CD4-positive, CD25-positive, alpha-beta regulatory T cell (primary cell): ENCODE measurements around the gene TALDO1. TPM values are rescaled to one million over a fixed set of nuclear protein-coding genes. Genes with fewer than 3 reads are reported as not detected.

Experiments
- ATAC-seq, 2 donors: fragments of 150-1000 bp; cut with Tn5 transposase; one replicate each; pipeline ENCODE4 v1.10.0; 2021; ENCODE audit warnings: low read depth in 2 of 2, moderate number of reproducible peaks in 2 of 2, moderate library complexity in 1 of 2
- DNase-seq, 3 donors: peaks; one replicate each; pipeline versions ENCODE4 v3.0.0 to v3.0.0-alpha.2; 2012 to 2022; ENCODE audit warnings: mixed read lengths in 1 of 3
- H3K27ac ChIP-seq: one replicate; pipeline ENCODE4 v1.7.0; 2013; ENCODE audit warnings: mild to moderate bottlenecking, low read length; ENCODE audit not compliant: insufficient read depth, poor library complexity, severe bottlenecking
- H3K27me3 ChIP-seq: one replicate; pipeline ENCODE4 v1.7.0; 2013; ENCODE audit warnings: low read length; ENCODE audit not compliant: control insufficient read depth, insufficient read depth
- H3K36me3 ChIP-seq: one replicate; pipeline ENCODE4 v1.7.0; 2013; ENCODE audit warnings: mild to moderate bottlenecking, low read length, moderate library complexity; ENCODE audit not compliant: control insufficient read depth, insufficient read depth
- H3K4me1 ChIP-seq: 2 replicates; pipeline ENCODE4 v1.7.0; 2013; ENCODE audit warnings: mild to moderate bottlenecking, low read length; ENCODE audit not compliant: insufficient read depth, control insufficient read depth, poor library complexity, severe bottlenecking
- H3K4me3 ChIP-seq: one replicate; pipeline ENCODE4 v1.7.0; 2013; ENCODE audit warnings: low read depth, mild to moderate bottlenecking, low read length, moderate library complexity
- H3K9me3 ChIP-seq, 2 experiments: 1 replicate in 1 of 2; 2 replicates in 1 of 2; pipeline ENCODE4 v1.7.0; 2013; ENCODE audit warnings: low read length in 2 of 2, mild to moderate bottlenecking in 1 of 2, moderate library complexity in 1 of 2; ENCODE audit not compliant: control insufficient read depth in 2 of 2
- H3K27ac Mint-ChIP-seq, 3 donors: one replicate each; pipeline ENCODE4 v1.8.0; 2020 to 2022; ENCODE audit warnings: mild to moderate bottlenecking in 3 of 3, mixed read lengths in 3 of 3, moderate library complexity in 2 of 3
- H3K27me3 Mint-ChIP-seq: one replicate; pipeline ENCODE4 v1.8.0; 2022; ENCODE audit warnings: mild to moderate bottlenecking, mixed read lengths
- H3K36me3 Mint-ChIP-seq: one replicate; pipeline ENCODE4 v1.8.0; 2020; ENCODE audit warnings: mixed read lengths
- H3K4me1 Mint-ChIP-seq, 4 donors: one replicate each; pipeline ENCODE4 v1.8.0; 2020 to 2022; ENCODE audit warnings: mixed read lengths in 4 of 4, mild to moderate bottlenecking in 1 of 4
- H3K4me3 Mint-ChIP-seq, 4 donors: one replicate each; pipeline ENCODE4 v1.8.0; 2020 to 2022; ENCODE audit warnings: mild to moderate bottlenecking in 4 of 4, mixed read lengths in 4 of 4, moderate library complexity in 3 of 4
- H3K9me3 Mint-ChIP-seq, 7 donors: one replicate each; pipeline ENCODE4 v1.8.0; 2020 to 2022; ENCODE audit warnings: mixed read lengths in 7 of 7, mild to moderate bottlenecking in 3 of 7, moderate library complexity in 2 of 7
- polyA plus RNA-seq, 4 donors: library from polyadenylated mRNA; unstranded; fragments of 300-500 nt; fragmentation: Illumina TruSeq; gene quantifications; one replicate each; pipeline ENCODE4 v1.2.3, GENCODE V29; 2021
- total RNA-seq: library from RNA; stranded (reverse); gene quantifications from one replicate; pipeline ENCODE4 v1.2.3, GENCODE V29; 2022

TALDO1 gene
- total and polyA plus RNA-seq, 5 donors from 2014 or later, result 68.3 to 274 (median 228) TPM

DNA sequence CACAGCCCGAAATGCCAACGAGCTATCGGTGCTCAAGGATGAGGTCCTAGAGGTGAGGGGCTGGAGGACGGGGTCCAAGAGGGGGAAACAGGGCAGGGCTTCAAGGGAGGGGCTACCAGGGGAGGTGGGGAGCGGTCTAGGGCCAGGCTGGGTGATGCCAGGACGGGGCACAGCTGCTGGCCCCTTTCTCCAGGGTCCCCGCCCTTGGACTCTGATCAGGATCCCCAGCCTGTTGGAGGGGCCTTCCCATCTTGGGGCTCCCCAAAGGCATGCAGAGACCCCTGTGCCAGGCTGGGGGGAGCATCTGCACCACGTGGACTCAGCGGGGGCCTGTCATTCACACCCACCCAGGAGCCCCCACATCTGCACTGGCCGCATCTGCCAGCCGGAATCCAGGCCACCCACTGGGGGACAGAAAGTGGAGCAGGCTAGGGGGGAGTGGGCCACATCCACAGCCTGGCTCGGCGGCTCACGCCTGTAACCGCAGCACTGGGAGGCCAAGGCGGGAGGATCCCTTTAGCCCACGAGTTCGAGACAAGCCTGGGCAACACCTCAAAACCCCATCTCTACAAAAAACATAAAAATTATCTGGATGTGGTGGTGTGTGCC is 22.4 kb upstream of the TALDO1 start:
- no peak overlapping the region for H3K27ac Mint-ChIP-seq
- H3K36me3 Mint-ChIP-seq, result no peaks in the 10 kb centered on the region
- H3K4me1 ChIP-seq, result peaks cover 60% of the 10 kb centered on the region
- no peaks in the 10 kb centered on the region for H3K9me3 Mint-ChIP-seq
- no peaks in the 10 kb centered on the region for H3K27me3 ChIP-seq
- peaks cover 7% of the 10 kb centered on the region for H3K27me3 Mint-ChIP-seq
- H3K4me3 Mint-ChIP-seq, result peak overlapping the region; percentile 27 to 77 (median 42)
- no peaks in the 10 kb centered on the region for H3K9me3 ChIP-seq
- no peak for ATAC-seq
- H3K27ac ChIP-seq, result no peak overlapping the region
- no peaks in the 10 kb centered on the region for H3K36me3 ChIP-seq
- DNase-seq, result no peak
- no peak overlapping the region for H3K4me3 ChIP-seq
- peaks cover 0 to 30% (median 9%) of the 10 kb centered on the region in 4 donors for H3K4me1 Mint-ChIP-seq

DNA sequence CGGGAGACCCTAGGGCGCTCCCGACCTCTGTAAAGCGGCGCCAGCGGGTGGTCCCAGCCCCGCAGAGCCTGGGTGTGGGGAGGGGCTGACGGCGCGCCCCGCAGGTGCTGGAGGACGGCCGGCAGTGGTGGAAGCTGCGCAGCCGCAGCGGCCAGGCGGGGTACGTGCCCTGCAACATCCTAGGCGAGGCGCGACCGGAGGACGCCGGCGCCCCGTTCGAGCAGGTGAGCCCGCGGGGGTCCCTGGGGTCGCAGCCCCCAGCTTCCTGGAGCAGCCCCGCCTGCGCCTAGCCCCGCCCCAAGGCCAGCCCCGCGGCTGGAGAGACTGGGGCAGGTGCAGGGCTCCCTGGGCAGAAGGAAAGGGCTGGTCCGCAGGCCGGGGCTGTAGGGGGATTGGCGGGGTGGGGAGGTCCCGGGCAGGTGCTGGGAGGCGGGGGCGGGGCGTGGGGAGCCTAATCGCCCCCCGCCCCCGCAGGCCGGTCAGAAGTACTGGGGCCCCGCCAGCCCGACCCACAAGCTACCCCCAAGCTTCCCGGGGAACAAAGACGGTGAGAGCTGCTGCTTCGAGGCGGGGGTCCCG is 21.6 kb upstream of the TALDO1 start:
- peaks cover 7% of the 10 kb centered on the region for H3K27me3 Mint-ChIP-seq
- no peaks in the 10 kb centered on the region for H3K36me3 ChIP-seq
- DNase-seq (no peak), ATAC-seq (no peak)
- no peaks in the 10 kb centered on the region for H3K9me3 Mint-ChIP-seq
- H3K4me1 ChIP-seq, result peaks cover 55% of the 10 kb centered on the region
- no peak overlapping the region for H3K27ac ChIP-seq
- no peaks in the 10 kb centered on the region for H3K36me3 Mint-ChIP-seq
- H3K4me3 Mint-ChIP-seq, result peak overlapping the region in 1 of 4 donors; percentile 43
- no peak overlapping the region for H3K4me3 ChIP-seq
- no peaks in the 10 kb centered on the region for H3K9me3 ChIP-seq
- no peaks in the 10 kb centered on the region for H3K27me3 ChIP-seq
- H3K27ac Mint-ChIP-seq, result no peak overlapping the region
- H3K4me1 Mint-ChIP-seq, result peaks cover 0 to 30% (median 9%) of the 10 kb centered on the region in 4 donors

DNA sequence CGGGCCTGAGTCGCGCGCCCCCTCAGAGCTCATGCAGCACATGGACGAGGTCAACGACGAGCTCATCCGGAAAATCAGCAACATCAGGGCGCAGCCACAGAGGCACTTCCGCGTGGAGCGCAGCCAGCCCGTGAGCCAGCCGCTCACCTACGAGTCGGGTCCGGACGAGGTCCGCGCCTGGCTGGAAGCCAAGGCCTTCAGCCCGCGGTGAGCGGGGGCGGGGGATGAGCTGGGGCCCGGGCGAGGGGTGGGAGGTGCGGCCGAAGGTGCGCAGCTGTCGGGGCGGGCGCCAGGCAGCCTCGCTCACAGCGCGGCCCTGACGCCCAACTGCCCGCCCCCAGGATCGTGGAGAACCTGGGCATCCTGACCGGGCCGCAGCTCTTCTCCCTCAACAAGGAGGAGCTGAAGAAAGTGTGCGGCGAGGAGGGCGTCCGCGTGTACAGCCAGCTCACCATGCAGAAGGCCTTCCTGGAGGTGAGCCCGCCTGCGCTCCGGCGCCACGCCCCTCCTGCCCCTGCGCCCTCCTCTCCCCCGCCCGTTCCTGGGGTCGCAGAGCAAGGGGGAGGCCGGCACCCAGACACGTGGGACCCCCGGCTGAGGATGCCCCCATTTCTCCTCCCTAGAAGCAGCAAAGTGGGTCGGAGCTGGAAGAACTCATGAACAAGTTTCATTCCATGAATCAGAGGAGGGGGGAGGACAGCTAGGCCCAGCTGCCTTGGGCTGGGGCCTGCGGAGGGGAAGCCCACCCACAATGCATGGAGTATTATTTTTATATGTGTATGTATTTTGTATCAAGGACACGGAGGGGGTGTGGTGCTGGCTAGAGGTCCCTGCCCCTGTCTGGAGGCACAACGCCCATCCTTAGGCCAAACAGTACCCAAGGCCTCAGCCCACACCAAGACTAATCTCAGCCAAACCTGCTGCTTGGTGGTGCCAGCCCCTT is 20.7 kb upstream of the TALDO1 start:
- Mint-ChIP-seq H3K36me3 (no peaks in the 10 kb centered on the region), H3K27ac (peak overlapping the region in 1 of 3 donors; percentile 14), H3K4me3 (peak overlapping the region; percentile 43 to 82 (median 74)), H3K9me3 (no peaks in the 10 kb centered on the region), H3K4me1 (peaks cover 0 to 25% (median 7%) of the 10 kb centered on the region in 4 donors), H3K27me3 (peaks cover 7% of the 10 kb centered on the region)
- Histone ChIP-seq H3K27ac (no peak overlapping the region), H3K27me3 (no peaks in the 10 kb centered on the region), H3K36me3 (no peaks in the 10 kb centered on the region), H3K9me3 (no peaks in the 10 kb centered on the region), H3K4me1 (peaks cover 47% of the 10 kb centered on the region), H3K4me3 (no peak overlapping the region)
- DNase-seq (peak in 2 of 3 donors; percentile 42 to 73), ATAC-seq (peak; percentile 29 to 38)

GRCh38 chr11:727281-727701 is 20.0 kb upstream of the TALDO1 start:
- Histone ChIP-seq H3K36me3 (no peaks in the 10 kb centered on the region), H3K27me3 (no peaks in the 10 kb centered on the region), H3K4me1 (peaks cover 39% of the 10 kb centered on the region), H3K9me3 (no peaks in the 10 kb centered on the region), H3K4me3 (no peak overlapping the region), H3K27ac (no peak overlapping the region)
- DNase-seq, result no peak
- Mint-ChIP-seq H3K4me1 (peaks cover 0 to 23% (median 7%) of the 10 kb centered on the region in 4 donors), H3K4me3 (peak overlapping the region in 2 of 4 donors; percentile 27 to 38), H3K27me3 (peaks cover 7% of the 10 kb centered on the region), H3K36me3 (no peaks in the 10 kb centered on the region), H3K9me3 (no peaks in the 10 kb centered on the region), H3K27ac (no peak overlapping the region)
- no peak for ATAC-seq

DNA sequence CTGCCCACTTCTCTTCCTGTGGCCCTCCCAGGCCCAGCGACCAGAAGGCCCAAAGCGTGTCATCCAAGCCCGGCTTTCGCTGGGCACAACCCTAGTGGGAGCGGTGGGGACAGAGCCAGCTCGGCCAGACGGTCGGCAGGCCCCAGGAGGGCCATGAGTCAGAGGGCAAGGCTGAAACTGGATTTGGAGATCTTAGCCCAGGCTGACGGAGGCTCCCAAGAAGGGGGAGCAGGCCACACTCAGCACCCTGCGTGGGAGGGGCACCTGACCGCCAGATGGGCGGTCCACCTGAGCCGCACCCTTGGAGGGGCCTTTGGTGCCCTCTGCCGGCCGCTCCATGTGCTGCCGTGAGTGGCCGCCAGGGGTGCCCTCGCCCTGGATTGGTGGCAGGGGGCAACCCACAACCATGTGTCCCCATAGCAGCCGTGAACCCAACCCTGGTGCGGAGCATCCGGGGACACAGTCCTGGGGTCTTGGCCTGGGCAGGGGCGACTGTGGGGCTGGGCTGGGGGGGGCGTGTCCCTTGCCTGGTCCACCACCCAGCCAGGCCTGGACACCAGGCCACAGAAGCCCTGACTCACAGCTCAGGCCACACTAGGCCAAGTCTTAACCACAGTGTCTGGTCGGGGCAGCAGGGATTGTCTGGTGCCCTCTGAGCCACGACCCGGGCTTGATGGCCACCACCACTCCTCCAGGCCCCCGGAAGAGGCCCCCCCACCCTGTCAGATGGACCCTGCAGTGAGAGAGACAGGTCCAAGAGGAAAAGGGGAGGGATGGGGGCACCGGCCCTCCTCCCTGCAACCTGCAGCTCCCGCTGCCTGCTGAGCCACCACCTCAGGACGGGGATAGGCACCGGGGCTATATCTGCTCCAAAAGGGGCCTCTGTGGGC is 19.2 kb upstream of the TALDO1 start:
- Histone ChIP-seq H3K4me1 (peaks cover 33% of the 10 kb centered on the region), H3K4me3 (no peak overlapping the region), H3K27me3 (no peaks in the 10 kb centered on the region), H3K27ac (no peak overlapping the region), H3K9me3 (no peaks in the 10 kb centered on the region), H3K36me3 (no peaks in the 10 kb centered on the region)
- Mint-ChIP-seq H3K9me3 (no peaks in the 10 kb centered on the region), H3K4me3 (peak overlapping the region in 1 of 4 donors; percentile 27), H3K36me3 (no peaks in the 10 kb centered on the region), H3K4me1 (peaks cover 0 to 21% (median 5%) of the 10 kb centered on the region in 4 donors), H3K27me3 (peaks cover 5% of the 10 kb centered on the region), H3K27ac (no peak overlapping the region)
- DNase-seq, result peak; percentile 69 to 81 (median 76)
- peak; percentile 79 for ATAC-seq

DNA sequence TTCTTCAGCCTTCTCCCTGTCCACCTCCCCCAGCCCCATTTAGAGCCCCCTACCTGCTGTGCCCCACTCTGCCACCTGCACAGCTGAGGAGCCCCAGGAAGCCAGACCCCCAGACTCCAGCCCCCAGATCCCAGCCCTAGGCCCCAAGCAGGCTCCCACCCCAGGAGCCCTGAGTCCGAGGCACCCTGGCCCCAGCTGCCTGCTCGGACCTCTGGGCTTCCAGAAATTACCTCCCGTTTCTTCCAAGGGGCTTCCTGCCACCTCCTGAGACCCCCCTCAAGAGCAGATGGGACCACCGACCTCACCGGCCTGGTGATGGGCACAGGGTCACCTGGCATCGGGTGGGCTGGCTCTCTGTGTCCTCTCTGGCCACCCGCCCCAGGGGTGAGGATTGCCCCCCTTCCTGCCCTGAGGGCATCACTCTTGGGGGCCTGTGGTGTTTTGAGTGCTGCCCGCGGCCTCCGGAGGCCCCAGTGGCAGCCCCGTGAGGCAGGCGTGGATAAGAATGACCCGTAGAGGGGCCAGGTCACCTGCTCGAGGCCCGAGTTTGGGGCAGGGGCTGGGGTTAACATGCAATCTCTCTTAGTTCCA is 18.3 kb upstream of the TALDO1 start:
- H3K36me3 ChIP-seq, result no peaks in the 10 kb centered on the region
- no peak for ATAC-seq
- no peak for DNase-seq
- no peaks in the 10 kb centered on the region for H3K9me3 ChIP-seq
- Mint-ChIP-seq H3K36me3 (no peaks in the 10 kb centered on the region), H3K9me3 (no peaks in the 10 kb centered on the region), H3K27me3 (no peaks in the 10 kb centered on the region), H3K4me3 (no peak overlapping the region), H3K27ac (no peak overlapping the region), H3K4me1 (peaks cover 0 to 16% (median 0%) of the 10 kb centered on the region in 4 donors)
- H3K4me1 ChIP-seq, result peaks cover 29% of the 10 kb centered on the region
- H3K27me3 ChIP-seq, result no peaks in the 10 kb centered on the region
- H3K27ac ChIP-seq, result no peak overlapping the region
- no peak overlapping the region for H3K4me3 ChIP-seq
